ENCODE measurements around the gene SAP30BP. TPM values are rescaled to one million over a fixed set of nuclear protein-coding genes. Genes with fewer than 3 reads are reported as not detected.

The SAP30BP gene
- total and polyA plus RNA-seq, 2 of the 8 experiments (the other 6 are each of a cell fraction or from before 2014, with no cell fraction given), result 63.3 to 79.9 TPM

DNA sequence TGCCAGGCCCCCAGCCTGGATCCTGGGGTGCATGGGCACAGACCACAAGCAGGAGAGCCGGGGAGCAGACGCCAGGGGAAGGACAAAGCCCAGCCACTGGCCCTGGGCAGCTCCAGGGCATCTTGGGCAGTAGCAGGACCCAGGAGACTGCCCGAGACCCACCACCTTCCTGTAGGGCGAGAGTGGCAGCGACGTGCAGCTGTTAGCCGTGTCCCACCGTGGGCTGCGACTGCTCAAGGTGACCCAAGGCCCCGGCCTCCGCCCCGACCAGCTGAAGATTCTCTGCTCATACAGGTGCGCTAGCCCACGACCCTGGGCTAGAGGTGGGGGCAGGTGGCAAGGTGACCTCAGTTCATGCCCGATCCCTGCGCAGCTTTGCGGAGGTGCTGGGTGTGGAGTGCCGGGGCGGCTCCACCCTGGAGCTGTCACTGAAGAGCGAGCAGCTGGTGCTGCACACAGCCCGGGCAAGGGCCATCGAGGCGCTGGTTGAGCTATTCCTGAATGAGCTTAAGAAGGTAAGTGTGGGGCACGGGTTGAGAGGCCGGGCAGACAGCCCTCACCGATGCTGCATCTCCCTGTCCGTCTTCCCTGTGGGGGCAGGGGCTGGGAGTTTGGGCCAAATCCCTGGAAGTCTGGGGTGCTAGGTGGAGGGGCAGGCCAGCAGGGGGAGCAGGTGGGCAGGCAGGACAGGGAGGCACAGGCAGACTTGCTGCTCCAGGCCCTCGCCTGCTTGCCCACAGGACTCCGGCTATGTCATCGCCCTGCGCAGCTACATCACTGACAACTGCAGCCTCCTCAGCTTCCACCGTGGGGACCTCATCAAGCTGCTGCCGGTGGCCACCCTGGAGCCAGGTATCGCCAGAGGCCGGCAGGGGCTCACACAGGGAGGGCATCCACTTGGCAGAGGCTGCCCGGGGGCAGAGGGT lies 47.4 kb upstream of the SAP30BP start:
- no peaks in the 10 kb centered on the region for H3K9me3 ChIP-seq (ENCODE audit: insufficient read depth in 2 of 2, low read depth in 1 of 2, low read length in 1 of 2)
- peaks cover 0 to 1% of the 10 kb centered on the region in 2 experiments for H4K20me1 ChIP-seq (replicated peaks in 1 of 2; ENCODE audit: control insufficient read depth in 1 of 2, insufficient read depth in 2 of 2, low read length in 2 of 2)
- H2BK15ac ChIP-seq (ENCODE audit: low read length), result no peak overlapping the region
- WGBS, 2 experiments (ENCODE audit: extremely low coverage in 1 of 2, insufficient coverage in 1 of 2, insufficient read length in 1 of 2, insufficient replicate concordance in 2 of 2, low coverage in 1 of 2, low lambda C conversion rate in 2 of 2, missing lambda C conversion rate in 1 of 2), result 77% methylated on average over 34 of the region's 36 CpGs; no CpG with 5 or more reads in 1 of the 2 experiments
- H3K9ac ChIP-seq (replicated peaks in 1 of 4; ENCODE audit: extremely low read depth in 1 of 4, low read depth in 3 of 4, low read length in 3 of 4), result no peak overlapping the region
- H3K79me2 ChIP-seq (ENCODE audit: control insufficient read depth in 1 of 2, insufficient read depth in 2 of 2, low read length in 2 of 2), result no peaks in the 10 kb centered on the region
- H3K79me1 ChIP-seq (ENCODE audit: low read depth, low read length), result no peaks in the 10 kb centered on the region
- peaks cover 0 to 4% (median 1%) of the 10 kb centered on the region in 4 experiments; a peak in 4 of 7 replicates for H3K4me1 ChIP-seq (replicated peaks in 1 of 4; ENCODE audit: control insufficient read depth in 3 of 4, insufficient read depth in 4 of 4, low read length in 3 of 4)
- peak; percentile 66 for FAIRE-seq
- H3K4ac ChIP-seq (replicated peaks; ENCODE audit: insufficient read length, low read depth, low read length), result no peak overlapping the region
- H3K4me3 ChIP-seq (ENCODE audit: extremely low read depth in 1 of 4, insufficient read depth in 2 of 4, low read depth in 3 of 4, low read length in 4 of 4), result no peak overlapping the region
- no peaks in the 10 kb centered on the region for H3K23me2 ChIP-seq (ENCODE audit: low read depth, low read length)
- no peak overlapping the region for H2BK12ac ChIP-seq (ENCODE audit: low read depth, low read length)
- H2BK5ac ChIP-seq (ENCODE audit: low read depth, low read length), result no peak overlapping the region
- H3K27ac ChIP-seq (ENCODE audit: low read depth, low read length), result no peak overlapping the region
- no peak overlapping the region for H2BK20ac ChIP-seq (ENCODE audit: low read length)
- CTCF ChIA-PET (ENCODE audit: partially characterized antibody), result interaction anchor here (0.6 to 59.2 kb wide), 20 partner anchors 1 to 193 kb away, joined by 3 to 2200 read pairs (median 3); partner anchors contain the start of genes RECQL5, SAP30BP and SMIM5
- H3K56ac ChIP-seq (replicated peaks; ENCODE audit: insufficient read length, low read depth, low read length), result no peak overlapping the region
- no peak overlapping the region for H3K23ac ChIP-seq (ENCODE audit: insufficient read length)
- no peak overlapping the region for H2AK5ac ChIP-seq (ENCODE audit: low read depth, low read length)
- DNase-seq (ENCODE audit: low read depth in 1 of 2, low spot score in 2 of 2), result peak; percentile 70 to 96
- H2BK120ac ChIP-seq (replicated peaks; ENCODE audit: low read depth, low read length), result no peak overlapping the region
- H4K8ac ChIP-seq (ENCODE audit: extremely low read depth, insufficient read depth, low read length), result peak overlapping the region; percentile 62; the same call in 1 of the 2 replicates
- no peak overlapping the region for H4K5ac ChIP-seq (ENCODE audit: insufficient read length, low read depth, low read length)
- H3K36me3 ChIP-seq (ENCODE audit: control insufficient read depth in 2 of 4, insufficient read depth in 4 of 4, low read length in 3 of 4), result no peaks in the 10 kb centered on the region
- H3K4me2 ChIP-seq (ENCODE audit: insufficient read depth in 1 of 2, low read depth in 2 of 2, low read length in 2 of 2), result no peak overlapping the region
- no peak overlapping the region for H2AFZ ChIP-seq (ENCODE audit: low read length)
- no peaks in the 10 kb centered on the region; a peak in 2 of 7 replicates for H3K27me3 ChIP-seq (replicated peaks in 1 of 4; ENCODE audit: control insufficient read depth in 3 of 4, extremely low read depth in 1 of 4, insufficient read depth in 3 of 4, low read length in 3 of 4)
- no peak overlapping the region for H3K18ac ChIP-seq (ENCODE audit: extremely low read depth, low read length)
- POLR2A ChIA-PET (ENCODE audit: partially characterized antibody), result interaction anchor here (0.6 to 2.8 kb wide), 10 partner anchors 9 to 165 kb away, joined by 3 to 8 read pairs (median 4); partner anchors contain the start of genes SMIM5 and UNK
- H4K91ac ChIP-seq (replicated peaks; ENCODE audit: insufficient read length, low read length), result peak overlapping the region; percentile 47
- no peak overlapping the region for H3K14ac ChIP-seq (ENCODE audit: insufficient read length)
- TF ChIP-seq MAFK (IDR thresholded peaks at IDR 0.05; ENCODE audit: low read depth, low read length) (no peak), KDM5A (IDR thresholded peaks at IDR 0.05; ENCODE audit: low read length) (no peak), TAF7 (optimal IDR thresholded peaks at IDR 0.05; ENCODE audit: borderline replicate concordance, low read depth, low read length) (peak; percentile 23), SIX5 (IDR thresholded peaks at IDR 0.05; ENCODE audit: low read depth, low read length) (no peak), ASH2L (IDR thresholded peaks at IDR 0.05; ENCODE audit: low read length) (no peak), BCL11A (IDR thresholded peaks at IDR 0.05; ENCODE audit: low read depth in 2 of 2, low read length in 2 of 2) (no peak), RFX5 (IDR thresholded peaks at IDR 0.05; ENCODE audit: borderline replicate concordance, low read depth, low read length) (no peak), PHF8 (conservative IDR thresholded peaks at IDR 0.05; ENCODE audit: low read depth, low read length) (no peak), BRCA1 (IDR thresholded peaks at IDR 0.05; ENCODE audit: low read depth, low read length) (no peak), KDM1A (IDR thresholded peaks at IDR 0.05; ENCODE audit: borderline replicate concordance, low read length) (no peak)
- TF ChIP-seq, protein P1, sequence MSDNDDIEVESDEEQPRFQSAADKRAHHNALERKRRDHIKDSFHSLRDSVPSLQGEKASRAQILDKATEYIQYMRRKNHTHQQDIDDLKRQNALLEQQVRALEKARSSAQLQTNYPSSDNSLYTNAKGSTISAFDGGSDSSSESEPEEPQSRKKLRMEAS (IDR thresholded peaks at IDR 0.05), result peak; percentile 40; the same call in 1 of the 2 replicates

All from H1 (cell line).